Ishikawa (cell line): ENCODE measurements around the gene SMYD3.

Experiments used
- CEBPB ChIP-seq: IDR thresholded peaks from 2 replicates; pipeline ENCODE4 v1.6.1; 2012
- CREB1 ChIP-seq: IDR thresholded peaks from 2 replicates; pipeline ENCODE4 v1.6.1; 2012; ENCODE audit warnings: low read depth
- EGR1 ChIP-seq: IDR thresholded peaks from 2 replicates; pipeline ENCODE4 v1.6.1; 2012
- EP300 ChIP-seq: IDR thresholded peaks from 2 replicates; pipeline ENCODE4 v1.6.1; 2012; ENCODE audit warnings: borderline replicate concordance
- FOXM1 ChIP-seq: IDR thresholded peaks from 2 replicates; pipeline ENCODE4 v1.6.1; 2012; ENCODE audit warnings: low read depth, borderline replicate concordance
- NFIC ChIP-seq: IDR thresholded peaks from 2 replicates; pipeline ENCODE4 v1.6.1; 2012
- RAD21 ChIP-seq: IDR thresholded peaks from 2 replicates; pipeline ENCODE4 v1.6.1; 2012; ENCODE audit warnings: low read depth
- REST ChIP-seq: IDR thresholded peaks from 2 replicates; pipeline ENCODE4 v1.6.1; 2012; ENCODE audit warnings: low read depth, mild to moderate bottlenecking
- TAF1 ChIP-seq: IDR thresholded peaks from 2 replicates; pipeline ENCODE4 v1.6.1; 2012; ENCODE audit warnings: low read depth, mild to moderate bottlenecking
- TCF12 ChIP-seq: IDR thresholded peaks from 2 replicates; pipeline ENCODE4 v1.6.1; 2012; ENCODE audit warnings: low read depth
- TEAD4 ChIP-seq: IDR thresholded peaks from 2 replicates; pipeline ENCODE4 v1.6.1; 2012
- YY1 ChIP-seq: IDR thresholded peaks from 2 replicates; pipeline ENCODE4 v1.6.1; 2012; ENCODE audit warnings: low read depth
- ZBTB7A ChIP-seq: IDR thresholded peaks from 2 replicates; pipeline ENCODE4 v1.6.1; 2012; ENCODE audit warnings: low read depth
- TF ChIP-seq, protein P1 (sequence below): IDR thresholded peaks from 2 replicates; pipeline ENCODE4 v1.6.1; 2012
- TF ChIP-seq, protein P2 (sequence below): IDR thresholded peaks from 2 replicates; pipeline ENCODE4 v1.6.1; 2012

The SMYD3 gene

GRCh38 chr1:246213947-246214346 lies 293.1 kb downstream of the SMYD3 start:
- no peak for TF ChIP-seq TAF1
- no peak for TF ChIP-seq EP300
- TF ChIP-seq YY1, result no peak
- TF ChIP-seq REST, result no peak
- no peak for TF ChIP-seq CEBPB
- no peak for TF ChIP-seq RAD21
- TF ChIP-seq EGR1, result no peak
- TF ChIP-seq CREB1, result no peak
- no peak for TF ChIP-seq TCF12
- TF ChIP-seq, protein P1, sequence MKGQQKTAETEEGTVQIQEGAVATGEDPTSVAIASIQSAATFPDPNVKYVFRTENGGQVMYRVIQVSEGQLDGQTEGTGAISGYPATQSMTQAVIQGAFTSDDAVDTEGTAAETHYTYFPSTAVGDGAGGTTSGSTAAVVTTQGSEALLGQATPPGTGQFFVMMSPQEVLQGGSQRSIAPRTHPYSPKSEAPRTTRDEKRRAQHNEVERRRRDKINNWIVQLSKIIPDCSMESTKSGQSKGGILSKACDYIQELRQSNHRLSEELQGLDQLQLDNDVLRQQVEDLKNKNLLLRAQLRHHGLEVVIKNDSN, result no peak
- no peak for TF ChIP-seq NFIC

- TF ChIP-seq, protein P1, result no peak
- TF ChIP-seq EGR1, result no peak
- no peak for TF ChIP-seq NFIC
- TF ChIP-seq YY1, result no peak
- no peak for TF ChIP-seq CREB1
- no peak for TF ChIP-seq ZBTB7A
- TF ChIP-seq CEBPB, result no peak
- no peak for TF ChIP-seq TAF1
Measured at GRCh38 chr1:246213502-246213901, 293.6 kb downstream of the SMYD3 start.

DNA sequence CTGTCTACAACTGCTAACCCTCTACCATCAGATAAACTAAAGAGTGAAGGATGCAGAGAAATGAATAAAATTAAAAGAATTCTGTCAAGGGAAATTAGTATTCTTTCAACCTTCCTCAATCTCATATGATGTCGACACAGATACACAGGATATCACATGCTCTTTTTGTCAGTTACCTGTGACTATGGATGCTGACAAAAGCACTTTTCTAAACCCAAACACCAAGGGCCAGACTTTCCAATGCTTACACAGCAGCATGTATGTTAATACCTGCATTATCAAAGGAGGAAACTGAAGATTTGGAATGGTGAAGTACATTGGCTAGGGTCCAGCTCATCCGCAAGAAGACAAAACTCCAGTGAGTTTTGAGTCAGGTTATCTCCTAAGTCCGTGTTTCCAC lies 294.0 kb downstream of the SMYD3 start:
- TF ChIP-seq EGR1, result no peak
- no peak for TF ChIP-seq FOXM1
- no peak for TF ChIP-seq TCF12
- TF ChIP-seq, protein P2, sequence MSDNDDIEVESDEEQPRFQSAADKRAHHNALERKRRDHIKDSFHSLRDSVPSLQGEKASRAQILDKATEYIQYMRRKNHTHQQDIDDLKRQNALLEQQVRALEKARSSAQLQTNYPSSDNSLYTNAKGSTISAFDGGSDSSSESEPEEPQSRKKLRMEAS, result no peak
- no peak for TF ChIP-seq NFIC
- no peak for TF ChIP-seq TEAD4
- TF ChIP-seq, protein P1, result no peak
- TF ChIP-seq YY1, result no peak
- no peak for TF ChIP-seq EP300
- no peak for TF ChIP-seq TAF1
- TF ChIP-seq CEBPB, result no peak
- TF ChIP-seq ZBTB7A, result no peak
- no peak for TF ChIP-seq RAD21
- TF ChIP-seq CREB1, result no peak
- no peak for TF ChIP-seq REST

DNA sequence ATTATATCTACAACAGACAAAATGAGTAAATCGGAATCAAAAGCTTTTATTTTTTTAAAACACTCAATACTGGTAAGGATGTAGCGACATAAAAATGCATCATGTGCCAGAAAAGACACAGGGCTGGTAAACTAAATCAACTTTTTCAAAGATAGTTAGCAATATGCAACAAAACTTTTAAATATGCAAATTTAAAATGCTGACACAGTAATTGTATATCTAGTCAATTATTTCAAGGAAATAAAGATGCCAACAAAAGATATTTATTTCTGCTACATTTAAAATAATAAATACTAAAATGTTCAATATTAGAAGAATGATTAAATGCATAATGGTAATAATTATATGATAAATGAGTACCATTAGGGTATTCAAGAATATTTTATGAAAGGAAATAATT lies 295.1 kb downstream of the SMYD3 start:
- no peak for TF ChIP-seq CREB1
- no peak for TF ChIP-seq YY1
- TF ChIP-seq TEAD4, result no peak
- TF ChIP-seq, protein P1, result no peak
- TF ChIP-seq RAD21, result no peak
- TF ChIP-seq EP300, result no peak
- TF ChIP-seq TAF1, result no peak
- TF ChIP-seq TCF12, result no peak
- no peak for TF ChIP-seq ZBTB7A

- TF ChIP-seq CEBPB (no peak), FOXM1 (no peak), TCF12 (no peak), ZBTB7A (no peak), REST (no peak), TAF1 (no peak), CREB1 (no peak)
- TF ChIP-seq, protein P2, result no peak
Measured at GRCh38 chr1:246210756-246211155, 296.3 kb downstream of the SMYD3 start.
